Kidney (tissue), 14 donors: Measurements from ENCODE around the gene KRT36. TPM values are rescaled to one million over a fixed set of nuclear protein-coding genes. Genes with fewer than 3 reads are reported as not detected.

ENCODE experiments used
- DNase-seq, 5 donors: peaks; one replicate each; pipeline ENCODE4 v3.0.0-alpha.2; 2013 to 2020
- FAIRE-seq: peaks from 2 replicates; lab custom pipeline; 2012; peaks lifted over from hg19 to GRCh38; lab: Jason Lieb, UNC
- H3K27ac ChIP-seq, 2 donors: one replicate each; pipeline ENCODE4 v1.7.0; 2013; ENCODE audit warnings: low read depth in 2 of 2, low read length in 2 of 2, inconsistent platforms in 1 of 2
- H3K27me3 ChIP-seq: one replicate; pipeline ENCODE4 v1.7.1; 2013; ENCODE audit warnings: low read length, inconsistent platforms; ENCODE audit not compliant: control insufficient read depth, insufficient read depth
- H3K36me3 ChIP-seq, 3 donors: one replicate each; pipeline versions ENCODE4 v1.7.0 to v1.7.1; 2013; ENCODE audit warnings: low read length in 3 of 3, control low read depth in 1 of 3, inconsistent platforms in 1 of 3; ENCODE audit not compliant: insufficient read depth in 3 of 3, control insufficient read depth in 2 of 3
- H3K4me1 ChIP-seq, 3 donors: one replicate each; pipeline versions ENCODE4 v1.7.0 to v1.7.1; 2013; ENCODE audit warnings: low read length in 3 of 3, inconsistent platforms in 1 of 3, low read depth in 1 of 3; ENCODE audit not compliant: control insufficient read depth in 2 of 3, insufficient read depth in 2 of 3
- H3K4me3 ChIP-seq, 3 donors: one replicate each; pipeline versions ENCODE4 v1.7.0 to v1.8.1; 2013; ENCODE audit warnings: low read length in 3 of 3, control low read depth in 1 of 3, inconsistent platforms in 1 of 3
- H3K9ac ChIP-seq, 3 donors: one replicate each; pipeline versions ENCODE4 v1.7.0 to v1.7.1; 2013; ENCODE audit warnings: low read length in 3 of 3, control low read depth in 1 of 3, inconsistent platforms in 1 of 3
- H3K9me3 ChIP-seq, 3 donors: one replicate each; pipeline versions ENCODE4 v1.7.0 to v1.7.1; 2013; ENCODE audit warnings: low read length in 3 of 3, control low read depth in 1 of 3, inconsistent platforms in 1 of 3; ENCODE audit not compliant: control insufficient read depth in 2 of 3, insufficient read depth in 1 of 3
- CTCF ChIP-seq: IDR thresholded peaks from 3 replicates; pipeline ENCODE4 v1.5.1; 2012; ENCODE audit warnings: mild to moderate bottlenecking, moderate library complexity, borderline replicate concordance; ENCODE audit not compliant: insufficient read depth; ENCODE audit errors: extremely low read depth
- intact Hi-C: fragments of 100-400 bp; cut with DNase I; formaldehyde crosslinking; loops from one replicate; pipeline ENCODE4 v1.11.1; 2022
- polyA plus RNA-seq: library from polyadenylated mRNA; stranded (reverse); fragments of 350-450 nt; fragmentation: Illumina TruSeq; extraction: RNeasy Lipid Tissue Mini Kit (QIAGEN cat#74804); gene quantifications from one replicate; pipeline ENCODE4 v1.2.3, GENCODE V29; 2014; ENCODE audit warnings: low read depth, low replicate concordance; ENCODE audit not compliant: insufficient read depth
- total RNA-seq: library from RNA; stranded (reverse); fragmentation: NEBNext Ultra II Directional; extraction: Animal tissue kit (Norgen Biotek cat#: 25700); gene quantifications from one replicate; pipeline ENCODE4 v1.2.1, GENCODE V29; 2021
- donor health status: control.
- donor health status: control.
- donor health status: control.
- donor health status: control.
- donor health status: control.
- donor health status: DM: yes; HTN: yes; CAD: no.
- donor health status: Normal renal cell carcinoma (clear cell type).

The KRT36 gene
- total and polyA plus RNA-seq, 2 donors from 2014 or later, result not detected

GRCh38 chr17:41505007-41505808 lies 15.5 kb upstream of the KRT36 start, which contains the start of gene KRT13:
Gene KRT13 (minus strand): TSS chr17:41505612. CDS start chr17:41505550, 62 bp downstream.
- no peaks in the 10 kb centered on the region for H3K9me3 ChIP-seq
- H3K4me3 ChIP-seq, result no peak within 1 kb of the TSS
- no peaks in the 10 kb centered on the region for H3K27me3 ChIP-seq
- FAIRE-seq (no peak), DNase-seq (no peak)
- no peak within 1 kb of the TSS for H3K27ac ChIP-seq
- intact Hi-C loops, result no loop called here
- no peaks in the 10 kb centered on the region for H3K36me3 ChIP-seq
- peaks cover 0 to 4% (median 0%) of the 10 kb centered on the region in 3 donors for H3K4me1 ChIP-seq
- no peak for TF ChIP-seq CTCF
- no peak within 1 kb of the TSS for H3K9ac ChIP-seq

- no peak overlapping the region for H3K4me3 ChIP-seq
- no peaks in the 10 kb centered on the region for H3K27me3 ChIP-seq
- intact Hi-C loops, result no loop called here
- H3K9ac ChIP-seq, result no peak overlapping the region
- no peaks in the 10 kb centered on the region for H3K36me3 ChIP-seq
- H3K9me3 ChIP-seq, result no peaks in the 10 kb centered on the region
- no peak overlapping the region for H3K27ac ChIP-seq
- FAIRE-seq, result no peak
- no peak for TF ChIP-seq CTCF
- DNase-seq, result no peak
- peaks cover 0 to 4% (median 0%) of the 10 kb centered on the region in 3 donors for H3K4me1 ChIP-seq
These were observed 14.7 kb upstream of the KRT36 start for GRCh38 chr17:41504246-41504977.

- Histone ChIP-seq H3K27me3 (no peaks in the 10 kb centered on the region), H3K36me3 (no peaks in the 10 kb centered on the region), H3K4me3 (no peak overlapping the region), H3K4me1 (peaks cover 0 to 4% (median 0%) of the 10 kb centered on the region in 3 donors), H3K27ac (no peak overlapping the region), H3K9me3 (no peaks in the 10 kb centered on the region), H3K9ac (no peak overlapping the region)
- FAIRE-seq, result no peak
- DNase-seq, result no peak
- intact Hi-C loops, result no loop called here
- TF ChIP-seq CTCF, result no peak
These were observed 13.5 kb upstream of the KRT36 start for GRCh38 chr17:41503202-41503601.
